Mesothelial cell of epicardium (in vitro differentiated cells): ENCODE results near the gene CCDC87. TPM values are rescaled to one million over a fixed set of nuclear protein-coding genes. Genes with fewer than 3 reads are reported as not detected.

ENCODE experiments used
- DNase-seq, 2 experiments: peaks; one replicate each; pipeline ENCODE4 v3.0.0; 2021; ENCODE audit warnings: low spot score in 2 of 2; ENCODE audit not compliant: unreplicated experiment in 2 of 2
- H3K27ac Mint-ChIP-seq: 2 replicates; pipeline ENCODE4 v1.8.0; 2021; ENCODE audit warnings: mixed read lengths
- H3K27me3 Mint-ChIP-seq: 2 replicates; pipeline ENCODE4 v1.8.0; 2021; ENCODE audit warnings: low read depth, mixed read lengths
- H3K36me3 Mint-ChIP-seq: 2 replicates; pipeline ENCODE4 v1.8.0; 2021; ENCODE audit warnings: mixed read lengths
- H3K4me1 Mint-ChIP-seq: 2 replicates; pipeline ENCODE4 v1.8.0; 2021; ENCODE audit warnings: mixed read lengths
- H3K4me3 Mint-ChIP-seq: 2 replicates; pipeline ENCODE4 v1.8.0; 2021; ENCODE audit warnings: mild to moderate bottlenecking, moderate library complexity, mixed read lengths
- H3K9me3 Mint-ChIP-seq: 2 replicates; pipeline ENCODE4 v1.8.0; 2021; ENCODE audit warnings: mixed read lengths
- CTCF ChIP-seq: fragments of 200-600 bp; sonication (generic); IDR thresholded peaks from one replicate; pipeline ENCODE4 v1.5.0; 2021; ENCODE audit warnings: antibody characterized with exemption; ENCODE audit not compliant: unreplicated experiment
- total RNA-seq: library from RNA; stranded (reverse); gene quantifications from 3 replicates; pipeline ENCODE4 v1.2.1, GENCODE V29; 2021

Gene CCDC87
- total RNA-seq, 1 donor from 2014 or later, result 0.25 TPM

- TF ChIP-seq CTCF, result no peak
- DNase-seq, result no peak
- H3K9me3 Mint-ChIP-seq, result no peaks in the 10 kb centered on the region
- H3K27ac Mint-ChIP-seq, result no peak overlapping the region
- H3K36me3 Mint-ChIP-seq, result no peaks in the 10 kb centered on the region
- H3K4me3 Mint-ChIP-seq, result no peak overlapping the region
- H3K4me1 Mint-ChIP-seq, result no peaks in the 10 kb centered on the region
- H3K27me3 Mint-ChIP-seq, result peaks cover 1% of the 10 kb centered on the region
These were observed 29.8 kb downstream of the CCDC87 start for GRCh38 chr11:66562907-66563583.

GRCh38 chr11:66562275-66562674 lies 30.6 kb downstream of the CCDC87 start:
- no peak for DNase-seq
- no peaks in the 10 kb centered on the region for H3K4me1 Mint-ChIP-seq
- no peaks in the 10 kb centered on the region for H3K36me3 Mint-ChIP-seq
- no peak overlapping the region for H3K27ac Mint-ChIP-seq
- no peaks in the 10 kb centered on the region for H3K9me3 Mint-ChIP-seq
- H3K27me3 Mint-ChIP-seq, result peaks cover 1% of the 10 kb centered on the region
- TF ChIP-seq CTCF, result no peak
- H3K4me3 Mint-ChIP-seq, result no peak overlapping the region

- TF ChIP-seq CTCF, result no peak
- Mint-ChIP-seq H3K4me3 (no peak overlapping the region), H3K9me3 (no peaks in the 10 kb centered on the region), H3K27me3 (peaks cover 1% of the 10 kb centered on the region), H3K36me3 (no peaks in the 10 kb centered on the region), H3K4me1 (no peaks in the 10 kb centered on the region), H3K27ac (no peak overlapping the region)
- no peak for DNase-seq
These were observed 31.0 kb downstream of the CCDC87 start for GRCh38 chr11:66561975-66562248.

GRCh38 chr11:66561178-66561974 lies 31.5 kb downstream of the CCDC87 start:
- no peaks in the 10 kb centered on the region for H3K9me3 Mint-ChIP-seq
- no peak for TF ChIP-seq CTCF
- H3K27ac Mint-ChIP-seq, result no peak overlapping the region
- peaks cover 1% of the 10 kb centered on the region for H3K27me3 Mint-ChIP-seq
- no peaks in the 10 kb centered on the region for H3K36me3 Mint-ChIP-seq
- no peak for DNase-seq
- no peak overlapping the region for H3K4me3 Mint-ChIP-seq
- H3K4me1 Mint-ChIP-seq, result no peaks in the 10 kb centered on the region

GRCh38 chr11:66559866-66560676 lies 32.8 kb downstream of the CCDC87 start:
- Mint-ChIP-seq H3K36me3 (no peaks in the 10 kb centered on the region), H3K4me3 (no peak overlapping the region), H3K27ac (no peak overlapping the region), H3K4me1 (no peaks in the 10 kb centered on the region), H3K9me3 (no peaks in the 10 kb centered on the region), H3K27me3 (peaks cover 1% of the 10 kb centered on the region)
- DNase-seq, result no peak
- TF ChIP-seq CTCF, result no peak
